H9 (cell line): ENCODE data around the gene TMEM35B. TPM values are rescaled to one million over a fixed set of nuclear protein-coding genes. Genes with fewer than 3 reads are reported as not detected.
"Not testable (repeated sequence)": the region's sequence is repeated elsewhere in the genome, so short reads cannot be mapped to it uniquely, and the experiment has no call there.

Experiments
- DNase-seq: peaks from one replicate; pipeline ENCODE4 v3.0.0-alpha.2; 2017
- H2AFZ ChIP-seq: one replicate; pipeline ENCODE4 v1.6.1; 2013; ENCODE audit warnings: mild to moderate bottlenecking, low read length, control low read depth, moderate library complexity
- H2AK5ac ChIP-seq: 2 replicates; pipeline ENCODE4 v1.6.1; 2013; ENCODE audit warnings: low read length, control low read depth, mixed read lengths; ENCODE audit not compliant: insufficient read length
- H2BK120ac ChIP-seq: one replicate; pipeline ENCODE4 v1.6.1; 2013; ENCODE audit warnings: low read depth, mild to moderate bottlenecking, low read length, control low read depth, inconsistent platforms; ENCODE audit not compliant: poor library complexity, severe bottlenecking
- H2BK12ac ChIP-seq: 2 replicates; pipeline ENCODE4 v1.6.1; 2013; ENCODE audit warnings: low read length, control low read depth, mixed read lengths, low read depth; ENCODE audit not compliant: insufficient read length
- H2BK15ac ChIP-seq: 2 replicates; pipeline ENCODE4 v1.6.1; 2013; ENCODE audit warnings: low read depth, low read length, control low read depth
- H2BK20ac ChIP-seq: one replicate; pipeline ENCODE4 v1.6.1; 2013; ENCODE audit warnings: low read depth, mild to moderate bottlenecking, low read length, control low read depth, inconsistent platforms; ENCODE audit not compliant: poor library complexity, severe bottlenecking
- H2BK5ac ChIP-seq: 2 replicates; pipeline ENCODE4 v1.6.1; 2013; ENCODE audit warnings: low read length, control low read depth, mixed read lengths; ENCODE audit not compliant: insufficient read length
- H3K14ac ChIP-seq: 2 replicates; pipeline ENCODE4 v1.6.1; 2013; ENCODE audit warnings: low read length, control low read depth; ENCODE audit not compliant: insufficient read depth
- H3K18ac ChIP-seq: 2 replicates; pipeline ENCODE4 v1.6.1; 2013; ENCODE audit warnings: low read depth, mild to moderate bottlenecking, mixed read lengths, low read length, control low read depth; ENCODE audit not compliant: insufficient read length
- H3K23ac ChIP-seq: 2 replicates; pipeline ENCODE4 v1.6.1; 2013; ENCODE audit warnings: low read length, control low read depth, mixed read lengths, low read depth; ENCODE audit not compliant: insufficient read length
- H3K23me2 ChIP-seq: 2 replicates; pipeline ENCODE4 v1.6.1; 2013; ENCODE audit warnings: low read depth, mild to moderate bottlenecking, mixed read lengths, low read length, control low read depth; ENCODE audit not compliant: insufficient read length, poor library complexity, severe bottlenecking
- H3K27ac ChIP-seq: 2 replicates; pipeline ENCODE4 v1.5.1; 2013; ENCODE audit warnings: low read length, control low read depth, mixed read lengths, low read depth; ENCODE audit not compliant: insufficient read length
- H3K27me3 ChIP-seq: 2 replicates; pipeline ENCODE4 v1.6.1; 2013; ENCODE audit warnings: low read length, control low read depth, inconsistent platforms; ENCODE audit not compliant: insufficient read depth
- H3K4ac ChIP-seq: 2 replicates; pipeline ENCODE4 v1.6.1; 2013; ENCODE audit warnings: low read depth, mild to moderate bottlenecking, control low read depth, inconsistent platforms, low read length, moderate library complexity
- H3K4me1 ChIP-seq: 2 replicates; pipeline ENCODE4 v1.6.1; 2013; ENCODE audit warnings: low read length, control low read depth, inconsistent platforms; ENCODE audit not compliant: insufficient read depth
- H3K4me2 ChIP-seq: 2 replicates; pipeline ENCODE4 v1.6.1; 2013; ENCODE audit warnings: low read length, control low read depth, mixed read lengths; ENCODE audit not compliant: insufficient read length, insufficient read depth
- H3K56ac ChIP-seq: 2 replicates; pipeline ENCODE4 v1.6.1; 2013; ENCODE audit warnings: low read depth, mild to moderate bottlenecking, mixed read lengths, low read length, control low read depth; ENCODE audit not compliant: insufficient read length
- H3K79me1 ChIP-seq: 2 replicates; pipeline ENCODE4 v1.6.1; 2013; ENCODE audit warnings: low read depth, mild to moderate bottlenecking, moderate library complexity, low read length, control low read depth, inconsistent platforms; ENCODE audit not compliant: insufficient read depth, poor library complexity, severe bottlenecking
- H3K79me2 ChIP-seq: 2 replicates; pipeline ENCODE4 v1.6.1; 2013; ENCODE audit warnings: low read length, control low read depth, inconsistent platforms; ENCODE audit not compliant: insufficient read depth
- H3K9ac ChIP-seq: 2 replicates; pipeline ENCODE4 v1.6.1; 2013; ENCODE audit warnings: low read length, control low read depth, mixed read lengths; ENCODE audit not compliant: insufficient read length; ENCODE audit errors: extremely low read depth
- H3K9me3 ChIP-seq: one replicate; pipeline ENCODE4 v1.6.1; 2013; ENCODE audit warnings: low read depth, low read length, inconsistent platforms; ENCODE audit not compliant: control insufficient read depth
- H3T11ph ChIP-seq: one replicate; pipeline ENCODE4 v1.6.1; 2013; ENCODE audit warnings: mild to moderate bottlenecking, low read length, control low read depth, inconsistent platforms
- H4K20me1 ChIP-seq: one replicate; pipeline ENCODE4 v1.6.1; 2013; ENCODE audit not compliant: control insufficient read depth, insufficient read length, insufficient read depth
- H4K5ac ChIP-seq: 2 replicates; pipeline ENCODE4 v1.6.1; 2013; ENCODE audit warnings: low read depth, mild to moderate bottlenecking, mixed read lengths, low read length, control low read depth; ENCODE audit not compliant: insufficient read length
- H4K8ac ChIP-seq: replicated peaks from 2 replicates; pipeline ENCODE4 v1.6.1; 2013; ENCODE audit warnings: low read length, control low read depth, mixed read lengths, low read depth; ENCODE audit not compliant: insufficient read length
- H4K91ac ChIP-seq: 2 replicates; pipeline ENCODE4 v1.6.1; 2013; ENCODE audit warnings: low read depth, mild to moderate bottlenecking, moderate library complexity, mixed read lengths, low read length, control low read depth; ENCODE audit not compliant: insufficient read length
- H3K27ac Mint-ChIP-seq, 3 experiments: 2 replicates in 2 of 3; 3 replicates in 1 of 3; pipeline ENCODE4 v1.8.0; 2020 to 2021; ENCODE audit warnings: mixed read lengths in 3 of 3, mild to moderate bottlenecking in 1 of 3, moderate library complexity in 1 of 3
- H3K27me3 Mint-ChIP-seq: 2 replicates; pipeline ENCODE4 v1.8.0; 2021; ENCODE audit warnings: low read depth, mild to moderate bottlenecking, moderate library complexity, mixed read lengths
- H3K36me3 Mint-ChIP-seq, 3 experiments: 2 replicates in 2 of 3; 3 replicates in 1 of 3; pipeline ENCODE4 v1.8.0; 2020 to 2021; ENCODE audit warnings: low read depth in 3 of 3, mixed read lengths in 3 of 3; ENCODE audit not compliant: insufficient read depth in 1 of 3
- H3K4me1 Mint-ChIP-seq, 2 experiments: 2 replicates each; pipeline ENCODE4 v1.8.0; 2020; ENCODE audit warnings: mixed read lengths in 2 of 2
- H3K4me3 Mint-ChIP-seq, 2 experiments: 2 replicates in 1 of 2; 3 replicates in 1 of 2; pipeline ENCODE4 v1.8.0; 2020 to 2021; ENCODE audit warnings: mild to moderate bottlenecking in 2 of 2, mixed read lengths in 2 of 2, moderate library complexity in 1 of 2
- H3K9me3 Mint-ChIP-seq, 2 experiments: 2 replicates in 1 of 2; 3 replicates in 1 of 2; pipeline ENCODE4 v1.8.0; 2020; ENCODE audit warnings: mild to moderate bottlenecking in 2 of 2, mixed read lengths in 2 of 2, moderate library complexity in 1 of 2
- WGBS: extraction: QIAGEN DNeasy Blood & Tissue Kit; methylation state at CpG from one replicate; pipeline ENCODE4 v1.1.7; 2013; ENCODE audit warnings: missing lambda C conversion rate, low lambda C conversion rate, mixed read lengths; ENCODE audit not compliant: insufficient read length; ENCODE audit errors: extremely low coverage; 5-methylcytosine and 5-hydroxymethylcytosine counted together
- total RNA-seq: library from RNA; stranded (reverse); gene quantifications from 2 replicates; pipeline ENCODE4 v1.2.1, GENCODE V29; 2021

The TMEM35B gene
- total RNA-seq, 1 experiment from 2014 or later: 7.7 TPM

- not testable (repeated sequence) for H2BK20ac ChIP-seq, H3K27me3 ChIP-seq, H3K36me3 Mint-ChIP-seq, H3T11ph ChIP-seq, DNase-seq, H3K79me1 ChIP-seq, H3K27ac ChIP-seq, H3K4me3 Mint-ChIP-seq, H2BK120ac ChIP-seq, H3K79me2 ChIP-seq, H2BK12ac ChIP-seq, H3K14ac ChIP-seq, H2AFZ ChIP-seq, H2BK15ac ChIP-seq, H3K23ac ChIP-seq, H3K27me3 Mint-ChIP-seq, H4K91ac ChIP-seq, H2BK5ac ChIP-seq, H4K20me1 ChIP-seq, H4K8ac ChIP-seq, H3K4ac ChIP-seq, H3K9ac ChIP-seq, H3K9me3 ChIP-seq, H3K4me1 Mint-ChIP-seq, H3K27ac Mint-ChIP-seq, H3K4me2 ChIP-seq, H2AK5ac ChIP-seq, H3K18ac ChIP-seq, H3K56ac ChIP-seq, H3K23me2 ChIP-seq, H3K4me1 ChIP-seq, H4K5ac ChIP-seq
- no CpG with 5 or more reads among the region's 41 CpGs for WGBS
- peaks cover 7 to 12% of the 10 kb centered on the region in 2 experiments for H3K9me3 Mint-ChIP-seq
Measured at GRCh38 chr1:34947641-34948314, 37.4 kb downstream of the TMEM35B start.
